ENCODE results near the gene TLE1.
"Not testable (repeated sequence)": the region's sequence is repeated elsewhere in the genome, so short reads cannot be mapped to it uniquely, and the experiment has no call there.

TLE1 gene

GRCh38 chr9:81705578-81705977, 16.2 kb upstream of the TLE1 start:
- POLR2A ChIA-PET (ENCODE audit: low non-redundant PET): no interaction called here
- CTCF ChIA-PET: no interaction called here
- TF ChIP-seq CTCF (conservative IDR thresholded peaks at IDR 0.05; ENCODE audit: low read depth): no peak
- no peak overlapping the region for H3K27ac ChIP-seq
- DNase-seq (ENCODE audit: low spot score): no peak

- TF ChIP-seq CTCF (conservative IDR thresholded peaks at IDR 0.05; ENCODE audit: low read depth): no peak
- POLR2A ChIA-PET (ENCODE audit: low non-redundant PET): no interaction called here
Measured at GRCh38 chr9:81694541-81694940, 5.2 kb upstream of the TLE1 start.

GRCh38 chr9:81693671-81694378, 4.5 kb upstream of the TLE1 start:
- no peak for DNase-seq (ENCODE audit: low spot score)
- no peak for TF ChIP-seq CTCF (conservative IDR thresholded peaks at IDR 0.05; ENCODE audit: low read depth)
- CTCF ChIA-PET: no interaction called here
- POLR2A ChIA-PET (ENCODE audit: low non-redundant PET): no interaction called here
- no peak overlapping the region for H3K27ac ChIP-seq

More at GRCh38 chr9:81694541-81694940, 5.2 kb upstream of the TLE1 start:
- H3K27ac ChIP-seq: no peak overlapping the region
- CTCF ChIA-PET: interaction anchor here (0.6 kb wide), 1 partner anchor 1505 kb away, joined by 3 read pairs; no protein-coding TSS in a partner anchor
- no peak for DNase-seq (ENCODE audit: low spot score)

GRCh38 chr9:81690251-81690851, 1.0 kb upstream of the TLE1 start:
- peak overlapping the region; percentile 96 for H3K27ac ChIP-seq
- ChIA-PET POLR2A (ENCODE audit: low non-redundant PET) (no interaction called here), CTCF (interaction anchor here (0.5 to 0.7 kb wide), 3 partner anchors 105 to 970 kb away, joined by 3 to 6 read pairs (median 4); no protein-coding TSS in a partner anchor)
- no peak for TF ChIP-seq CTCF (conservative IDR thresholded peaks at IDR 0.05; ENCODE audit: low read depth)
- DNase-seq (ENCODE audit: low spot score): peak; percentile 83

GRCh38 chr9:81689093-81689342, 329 bp downstream of the TLE1 start:
- POLR2A ChIA-PET (ENCODE audit: low non-redundant PET); DNase-seq (ENCODE audit: low spot score): not testable (repeated sequence)
- H3K27ac ChIP-seq: peak overlapping the region; percentile 96
- CTCF ChIA-PET: interaction anchor here (0.7 kb wide), 2 partner anchors 39 to 122 kb away, joined by 3 read pairs; no protein-coding TSS in a partner anchor

GRCh38 chr9:81688262-81689092, 870 bp downstream of the TLE1 start:
- CTCF ChIA-PET: interaction anchor here (0.7 to 0.8 kb wide), 3 partner anchors 39 to 159 kb away, joined by 3 to 4 read pairs (median 3); no protein-coding TSS in a partner anchor
- POLR2A ChIA-PET (ENCODE audit: low non-redundant PET): interaction anchor here (0.5 kb wide), 1 partner anchor 134 kb away, joined by 3 read pairs; no protein-coding TSS in a partner anchor
- peak; percentile 41 for DNase-seq (ENCODE audit: low spot score)
- peak overlapping the region; percentile 96 for H3K27ac ChIP-seq

- no peak for TF ChIP-seq CTCF (conservative IDR thresholded peaks at IDR 0.05; ENCODE audit: low read depth)
- ChIA-PET CTCF (interaction anchor here (0.7 to 1.3 kb wide), 4 partner anchors 10 to 918 kb away, joined by 4 to 6 read pairs (median 4); no protein-coding TSS in a partner anchor), POLR2A (ENCODE audit: low non-redundant PET) (interaction anchor here (0.5 kb wide), 1 partner anchor 135 kb away, joined by 3 read pairs; no protein-coding TSS in a partner anchor)
- DNase-seq (ENCODE audit: low spot score): peak; percentile 59
- H3K27ac ChIP-seq: peak overlapping the region; percentile 96
Measured at GRCh38 chr9:81687521-81688261, 1.7 kb downstream of the TLE1 start.

Measured in RWPE1 (cell line).